ENCODE measurements around the gene KLHL12.
A peak's percentile ranks its signal among the peaks of the same experiment; 100 is the strongest.

KLHL12 gene

GRCh38 chr1:202880062-202880461, 47.0 kb downstream of the KLHL12 start:
- DNase-seq: no peak

- no peak for DNase-seq
Measured at GRCh38 chr1:202879128-202879527, 47.9 kb downstream of the KLHL12 start.

- DNase-seq: no peak
Measured at GRCh38 chr1:202873026-202873425, 54.0 kb downstream of the KLHL12 start.

GRCh38 chr1:202871367-202871766, 55.7 kb downstream of the KLHL12 start:
- no peak for DNase-seq

- DNase-seq: no peak
Measured at GRCh38 chr1:202862679-202863560, 64.1 kb downstream of the KLHL12 start.

- DNase-seq: peak; percentile 90
Measured at GRCh38 chr1:202861420-202862132, 65.5 kb downstream of the KLHL12 start.

- peak; percentile 54 for DNase-seq
Measured at GRCh38 chr1:202860744-202861419, 66.2 kb downstream of the KLHL12 start.

- DNase-seq: peak; percentile 76
Measured at GRCh38 chr1:202858789-202859414, 68.1 kb downstream of the KLHL12 start.

GRCh38 chr1:202858331-202858730, 68.7 kb downstream of the KLHL12 start:
- peak; percentile 61 for DNase-seq

GRCh38 chr1:202857136-202857610, 69.9 kb downstream of the KLHL12 start:
- DNase-seq: no peak

- no peak for DNase-seq
Measured at GRCh38 chr1:202856014-202856413, 71.0 kb downstream of the KLHL12 start.

GRCh38 chr1:202854787-202855186, 72.2 kb downstream of the KLHL12 start:
- DNase-seq: no peak

- peak; percentile 92 for DNase-seq
Measured at GRCh38 chr1:202852163-202852904, 74.7 kb downstream of the KLHL12 start.

- DNase-seq: no peak
Measured at GRCh38 chr1:202850593-202851362, 76.3 kb downstream of the KLHL12 start.

- DNase-seq: no peak
Measured at GRCh38 chr1:202848191-202848542, 78.9 kb downstream of the KLHL12 start.

- DNase-seq: no peak
Measured at GRCh38 chr1:202844935-202845334, 82.1 kb downstream of the KLHL12 start.

GRCh38 chr1:202844259-202844658, 82.8 kb downstream of the KLHL12 start:
- no peak for DNase-seq

- no peak for DNase-seq
Measured at GRCh38 chr1:202843081-202843480, 84.0 kb downstream of the KLHL12 start.

Measured in hematopoietic multipotent progenitor cell treated with erythropoietin and hydrocortisone succinate and interleukin-3 and kit ligand, for 6 days (in vitro differentiated cells).